Measurements from ENCODE around the gene GABRB3. TPM values are rescaled to one million over a fixed set of nuclear protein-coding genes. Genes with fewer than 3 reads are reported as not detected.

GABRB3 gene
- total RNA-seq (2021; fragmentation: NEBNext Ultra II Directional; extraction: Animal tissue kit (Norgen Biotek cat#: 25700)) (163 TPM in 2 replicates), polyA plus RNA-seq (2011; rRNA removed) (88.5 and 98.8 TPM in 2 replicates), polyA minus RNA-seq (2011; rRNA and poly(A)+ RNA removed) (286 and 396 TPM in 2 replicates)
- polyA plus RNA-seq (2011; cell fraction: cytosol; rRNA removed) = 80.6 TPM
- 117 TPM for polyA plus RNA-seq (2011; cell fraction: nucleus; rRNA removed)
- polyA plus RNA-seq (2012, experiment 1 of 2) = 94.3 to 128 TPM (median 127 TPM) in 4 replicates
- polyA plus RNA-seq (2012, experiment 2 of 2) = 8.9 TPM
- 128 TPM for polyA plus RNA-seq (2013, experiment 1 of 2)
- 141 TPM for polyA plus RNA-seq (2013, experiment 2 of 2)
- polyA minus RNA-seq (2011; cell fraction: cytosol; rRNA and poly(A)+ RNA removed) = 84.6 TPM
- 179 TPM for polyA minus RNA-seq (2011; cell fraction: nucleus; rRNA and poly(A)+ RNA removed)
- long read RNA-seq, experiment 1, full-length matches to known transcripts = 18 of 102 reads
- long read RNA-seq, experiment 1, partial matches to known transcripts = 10 of 102 reads
- long read RNA-seq, experiment 1, other reads (novel, unspliced or antisense) = 74 of 102 reads
- long read RNA-seq, experiment 2, full-length matches to known transcripts = 2 of 11 reads
- long read RNA-seq, experiment 2, partial matches to known transcripts = 1 of 11 reads
- long read RNA-seq, experiment 2, other reads (novel, unspliced or antisense) = 8 of 11 reads

GRCh38 chr15:26772154-26773066, at the start of gene GABRB3:
Gene GABRB3 (minus strand): TSS chr15:26773066.
- DNase-seq (ENCODE audit: low read depth in 1 of 2, low spot score in 2 of 2) (no peak), FAIRE-seq (no peak)
- Histone ChIP-seq H4K8ac (ENCODE audit: extremely low read depth, insufficient read depth, low read length) (peak within 1 kb of the TSS; percentile 88), H2BK12ac (ENCODE audit: low read depth, low read length) (no peak within 1 kb of the TSS), H3K56ac (replicated peaks; ENCODE audit: insufficient read length, low read depth, low read length) (peak within 1 kb of the TSS; percentile 40), H2BK120ac (replicated peaks; ENCODE audit: low read depth, low read length) (no peak within 1 kb of the TSS), H3K36me3 (ENCODE audit: control insufficient read depth in 2 of 4, insufficient read depth in 4 of 4, low read length in 3 of 4) (peaks cover 0 to 8% (median 0%) of the 10 kb centered on the region in 4 experiments; a peak in 1 of 8 replicates), H3K4me3 (ENCODE audit: extremely low read depth in 1 of 4, insufficient read depth in 2 of 4, low read depth in 3 of 4, low read length in 4 of 4) (peak within 1 kb of the TSS; percentile 68 to 77 (median 72)), H4K5ac (ENCODE audit: insufficient read length, low read depth, low read length) (peak within 1 kb of the TSS; percentile 48), H3K9ac (replicated peaks in 1 of 4; ENCODE audit: extremely low read depth in 1 of 4, low read depth in 3 of 4, low read length in 3 of 4) (peak within 1 kb of the TSS in 3 of 4 experiments; percentile 27 to 91 (median 54); a peak in 5 of 7 replicates), H2BK15ac (ENCODE audit: low read length) (no peak within 1 kb of the TSS), H3K79me2 (ENCODE audit: control insufficient read depth in 1 of 2, insufficient read depth in 2 of 2, low read length in 2 of 2) (peaks cover 0 to 41% of the 10 kb centered on the region in 2 experiments; a peak in 2 of 4 replicates), H3K18ac (ENCODE audit: extremely low read depth, low read length) (peak within 1 kb of the TSS; percentile 73; the same call in 1 of the 2 replicates), H3K23me2 (ENCODE audit: low read depth, low read length) (peaks cover 10% of the 10 kb centered on the region; the same call in 1 of the 2 replicates), H2AFZ (ENCODE audit: low read length) (no peak within 1 kb of the TSS), H2BK20ac (ENCODE audit: low read length) (no peak within 1 kb of the TSS), H3K9me3 (ENCODE audit: insufficient read depth in 2 of 2, low read depth in 1 of 2, low read length in 1 of 2) (no peaks in the 10 kb centered on the region), H3K79me1 (ENCODE audit: low read depth, low read length) (no peaks in the 10 kb centered on the region), H4K20me1 (replicated peaks in 1 of 2; ENCODE audit: control insufficient read depth in 1 of 2, insufficient read depth in 2 of 2, low read length in 2 of 2) (peaks cover 0 to 5% of the 10 kb centered on the region in 2 experiments), H3K4me2 (ENCODE audit: insufficient read depth in 1 of 2, low read depth in 2 of 2, low read length in 2 of 2) (peak within 1 kb of the TSS; percentile 87 to 97), H3K14ac (ENCODE audit: insufficient read length) (no peak within 1 kb of the TSS), H3K27me3 (replicated peaks in 1 of 4; ENCODE audit: control insufficient read depth in 3 of 4, extremely low read depth in 1 of 4, insufficient read depth in 3 of 4, low read length in 3 of 4) (no peaks in the 10 kb centered on the region), H3K27ac (ENCODE audit: low read depth, low read length) (peak within 1 kb of the TSS; percentile 65; the same call in 1 of the 2 replicates), H3K4ac (replicated peaks; ENCODE audit: insufficient read length, low read depth, low read length) (no peak within 1 kb of the TSS), H4K91ac (replicated peaks; ENCODE audit: insufficient read length, low read length) (no peak within 1 kb of the TSS), H3K4me1 (replicated peaks in 1 of 4; ENCODE audit: control insufficient read depth in 3 of 4, insufficient read depth in 4 of 4, low read length in 3 of 4) (peaks cover 5 to 25% (median 15%) of the 10 kb centered on the region in 4 experiments), H3K23ac (ENCODE audit: insufficient read length) (no peak within 1 kb of the TSS), H2AK5ac (ENCODE audit: low read depth, low read length) (no peak within 1 kb of the TSS), H2BK5ac (ENCODE audit: low read depth, low read length) (no peak within 1 kb of the TSS; the same call in 1 of the 2 replicates)
- WGBS, 2 experiments (ENCODE audit: extremely low coverage in 1 of 2, insufficient coverage in 1 of 2, insufficient read length in 1 of 2, insufficient replicate concordance in 2 of 2, low coverage in 1 of 2, low lambda C conversion rate in 2 of 2, missing lambda C conversion rate in 1 of 2) = 1% methylated on average over 40 of the region's 112 CpGs; no CpG with 5 or more reads in 1 of the 2 experiments
- ChIA-PET CTCF (ENCODE audit: partially characterized antibody) (no interaction called here), POLR2A (ENCODE audit: partially characterized antibody) (no interaction called here)
- no peak for TF ChIP-seq E2F6 (IDR thresholded peaks at IDR 0.05)
- TF ChIP-seq SP4 (IDR thresholded peaks at IDR 0.05; ENCODE audit: low read length) = no peak
- 0 out of 2 replicates have a peak, but pooled peaks have one; percentile 6 for TF ChIP-seq PHF8 (conservative IDR thresholded peaks at IDR 0.05; ENCODE audit: low read depth, low read length)
- TF ChIP-seq SRF (IDR thresholded peaks at IDR 0.05; ENCODE audit: low read depth, low read length) = no peak
- no peak for TF ChIP-seq SIN3A (conservative IDR thresholded peaks at IDR 0.05 in 1 of 2, IDR thresholded peaks at IDR 0.05 in 1 of 2; ENCODE audit: low read depth in 1 of 2, low read length in 2 of 2)

Data from H1 (cell line).